ENCODE data around the gene MAGEF1.
"Not testable (repeated sequence)": the region's sequence is repeated elsewhere in the genome, so short reads cannot be mapped to it uniquely, and the experiment has no call there.

MAGEF1 gene

DNA sequence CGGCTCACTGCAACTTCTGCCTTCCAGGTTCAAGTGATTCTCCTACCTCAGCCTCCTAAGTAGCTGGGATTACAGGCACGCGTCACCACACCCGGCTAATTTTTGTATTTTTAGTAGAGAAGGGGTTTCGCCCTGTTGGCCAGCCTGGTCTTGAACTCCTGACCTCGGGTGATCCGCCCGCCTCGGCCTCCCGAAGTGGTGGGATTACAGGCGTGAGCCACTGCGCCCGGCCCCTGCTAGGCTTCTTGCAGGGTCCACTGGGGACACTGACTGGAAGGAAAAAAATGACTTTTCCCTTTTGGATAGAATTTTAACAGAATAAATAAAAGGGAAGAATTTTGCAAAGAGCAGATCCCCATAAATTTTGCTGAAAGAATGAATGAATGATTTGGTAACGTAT lies 17.3 kb upstream of the MAGEF1 start:
- DNase-seq; in situ Hi-C loops (cut with HindIII; ENCODE audit: low pct_ligation_motif_present, low pct_unique_long_range_greater_than_20kb, low sequenced_read_pairs): not testable (repeated sequence)

DNA sequence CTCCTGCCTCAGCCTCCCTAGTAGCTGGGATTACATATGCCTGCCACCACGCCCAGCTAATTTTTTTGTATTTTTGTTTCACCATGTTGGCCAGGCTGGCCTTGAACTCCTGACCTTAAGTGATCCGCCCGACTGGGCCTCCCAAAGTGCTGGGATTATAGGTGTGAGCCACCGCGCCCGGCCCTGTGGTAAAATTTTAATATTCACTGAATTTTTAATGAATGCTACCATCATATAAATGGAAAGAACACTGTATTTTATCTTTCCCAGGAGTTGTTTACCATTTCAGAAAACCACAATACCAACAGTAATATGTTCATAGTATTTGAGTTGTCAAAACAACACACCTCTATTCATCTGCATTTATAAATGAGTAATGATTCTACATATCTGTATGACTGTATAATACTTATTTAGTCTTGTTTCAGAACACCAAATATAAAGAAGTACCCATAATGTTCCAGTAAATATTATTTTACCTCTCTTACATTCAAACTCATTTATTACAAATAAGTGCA lies 16.2 kb upstream of the MAGEF1 start:
- no peak for DNase-seq
- in situ Hi-C loops (cut with HindIII; ENCODE audit: low pct_ligation_motif_present, low pct_unique_long_range_greater_than_20kb, low sequenced_read_pairs): no loop called here

DNA sequence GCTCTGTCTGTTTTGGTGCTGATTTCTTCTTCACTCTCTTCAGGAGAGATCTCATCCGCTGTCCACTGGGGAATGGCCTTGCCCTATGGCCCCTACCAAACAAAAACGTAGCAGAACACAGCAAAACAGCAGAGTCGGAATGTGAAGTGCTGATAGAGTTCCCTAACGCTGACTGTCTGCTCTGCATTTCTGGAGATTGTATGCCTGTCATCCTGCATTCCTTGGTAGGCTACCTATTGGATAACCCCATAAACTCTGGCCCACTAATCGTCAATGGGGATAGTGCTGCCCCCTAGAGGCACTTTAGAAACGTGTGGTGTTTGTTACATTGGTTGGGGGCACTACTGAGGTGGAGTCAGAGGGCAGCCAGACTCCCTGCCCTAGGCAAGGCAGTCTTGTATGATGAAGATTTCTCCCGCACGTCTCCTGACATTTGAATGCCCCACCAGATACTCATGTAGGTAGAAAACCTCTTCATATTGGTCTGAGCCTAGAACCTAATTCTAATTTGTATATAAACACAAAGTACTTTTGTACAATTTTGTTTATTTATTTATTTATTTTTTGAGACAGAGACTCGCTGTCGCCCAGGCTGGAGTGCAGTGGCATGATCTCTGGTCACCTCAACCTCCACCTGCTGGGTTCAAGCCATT lies 15.6 kb upstream of the MAGEF1 start:
- in situ Hi-C loops (cut with HindIII; ENCODE audit: low pct_ligation_motif_present, low pct_unique_long_range_greater_than_20kb, low sequenced_read_pairs): no loop called here
- DNase-seq: peak; percentile 60

DNA sequence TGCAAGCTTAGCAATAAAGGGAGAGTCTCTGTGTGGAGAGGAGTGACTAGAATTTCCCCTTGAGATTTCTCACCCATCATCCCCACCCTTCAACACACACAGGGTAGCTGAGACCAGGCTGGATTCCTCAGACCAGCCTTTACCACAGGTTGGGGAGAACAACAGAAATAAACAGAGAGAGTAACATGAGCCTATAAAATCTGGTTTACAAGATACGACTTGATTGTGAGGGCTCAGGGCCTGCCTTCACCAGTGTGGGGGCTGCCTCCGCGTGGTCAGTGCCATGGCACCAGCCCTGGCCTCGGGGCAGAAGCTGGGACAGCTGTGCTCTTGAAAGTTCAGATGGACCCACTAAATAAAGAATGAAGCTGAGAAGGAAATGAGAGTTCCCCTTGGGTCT lies 14.6 kb upstream of the MAGEF1 start:
- no peak for DNase-seq
- in situ Hi-C loops (cut with HindIII; ENCODE audit: low pct_ligation_motif_present, low pct_unique_long_range_greater_than_20kb, low sequenced_read_pairs): no loop called here

DNA sequence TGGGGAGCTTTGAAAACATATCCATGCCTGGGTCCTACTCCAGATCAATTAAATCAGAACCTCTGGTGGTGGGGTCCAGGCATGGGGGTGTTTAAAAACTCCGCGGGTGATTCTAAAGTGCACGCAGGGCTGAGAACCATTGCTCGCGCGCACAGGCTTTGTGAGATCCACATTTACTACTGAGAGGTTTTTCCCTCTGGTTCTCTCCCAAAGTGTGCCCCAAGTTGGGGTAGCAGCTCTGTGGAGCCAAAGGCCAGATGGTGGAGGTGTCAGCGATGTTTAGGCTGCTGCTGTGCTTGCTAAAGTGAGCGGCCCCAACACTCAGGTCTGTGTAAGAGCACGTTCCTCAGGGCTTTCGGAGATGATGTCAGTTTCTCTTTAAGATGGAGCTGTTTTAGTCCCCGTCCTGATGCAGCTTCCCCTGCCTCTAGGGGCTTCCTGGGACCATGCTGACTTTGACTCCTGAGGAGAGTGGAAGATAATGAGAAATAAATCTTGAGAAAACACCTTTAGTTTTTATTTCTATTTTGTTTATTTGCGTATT lies 13.4 kb upstream of the MAGEF1 start:
- in situ Hi-C loops (cut with HindIII; ENCODE audit: low pct_ligation_motif_present, low pct_unique_long_range_greater_than_20kb, low sequenced_read_pairs): no loop called here
- no peak for DNase-seq

DNA sequence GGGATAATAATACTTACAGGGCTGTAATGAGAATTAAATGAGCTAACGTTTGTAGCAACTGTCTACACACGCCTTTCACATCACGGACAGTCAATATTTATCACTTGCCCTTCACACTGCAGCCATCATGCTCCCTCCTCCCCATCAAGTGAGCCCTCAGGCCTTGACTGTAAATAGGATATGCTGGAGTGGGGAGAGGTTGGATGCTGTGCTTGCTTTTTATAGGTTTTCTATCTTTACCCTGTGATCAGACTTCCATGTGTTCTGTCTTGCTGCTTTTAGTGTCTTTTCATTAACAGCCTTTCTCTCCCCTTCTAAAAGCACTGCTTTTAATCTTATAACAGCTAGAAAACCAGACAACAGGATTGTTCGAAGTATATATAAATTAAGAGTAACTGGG lies 12.8 kb upstream of the MAGEF1 start:
- no peak for DNase-seq
- in situ Hi-C loops (cut with HindIII; ENCODE audit: low pct_ligation_motif_present, low pct_unique_long_range_greater_than_20kb, low sequenced_read_pairs): no loop called here

DNA sequence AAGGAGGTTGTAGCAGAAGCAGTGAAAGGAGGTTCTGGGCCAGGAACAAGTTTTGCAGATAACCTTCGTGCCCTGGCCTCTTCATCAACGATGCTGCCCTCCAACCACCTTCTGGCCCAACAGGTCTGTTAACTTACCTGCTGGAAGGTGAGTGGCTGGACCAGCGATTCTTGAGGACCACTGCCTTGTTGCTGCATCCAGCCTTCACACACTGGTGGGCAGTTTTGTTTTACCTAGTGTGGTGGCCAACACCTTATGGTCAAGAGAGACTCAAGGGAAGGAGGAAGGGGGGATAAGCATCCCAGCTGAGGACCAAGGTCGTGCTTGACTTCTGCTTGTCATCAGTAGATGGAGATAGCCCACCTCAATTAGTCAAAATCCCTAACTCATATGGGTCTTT lies 7.8 kb upstream of the MAGEF1 start:
- in situ Hi-C loops (cut with HindIII; ENCODE audit: low pct_ligation_motif_present, low pct_unique_long_range_greater_than_20kb, low sequenced_read_pairs): no loop called here
- no peak for DNase-seq

DNA sequence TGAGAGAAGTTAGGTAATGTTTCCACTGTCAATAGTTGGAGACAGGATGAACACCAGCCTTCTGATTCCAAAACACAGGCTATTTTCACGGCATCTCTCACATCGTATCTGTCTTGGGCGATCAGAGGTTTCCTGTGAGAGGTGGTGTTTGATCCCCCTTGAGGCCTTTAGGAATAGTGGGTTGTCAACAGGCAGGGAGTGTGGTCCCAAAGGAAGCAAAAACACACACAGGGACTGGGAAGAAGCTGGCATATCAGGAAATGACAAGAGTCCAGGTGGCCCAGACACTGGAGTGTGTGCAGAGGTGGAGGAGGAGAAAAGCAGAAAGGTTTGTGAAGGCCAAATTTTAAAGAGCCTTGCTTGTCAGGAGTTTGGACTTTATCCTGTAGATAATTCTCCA lies 6.6 kb upstream of the MAGEF1 start:
- no peak for DNase-seq
- in situ Hi-C loops (cut with HindIII; ENCODE audit: low pct_ligation_motif_present, low pct_unique_long_range_greater_than_20kb, low sequenced_read_pairs): no loop called here

DNA sequence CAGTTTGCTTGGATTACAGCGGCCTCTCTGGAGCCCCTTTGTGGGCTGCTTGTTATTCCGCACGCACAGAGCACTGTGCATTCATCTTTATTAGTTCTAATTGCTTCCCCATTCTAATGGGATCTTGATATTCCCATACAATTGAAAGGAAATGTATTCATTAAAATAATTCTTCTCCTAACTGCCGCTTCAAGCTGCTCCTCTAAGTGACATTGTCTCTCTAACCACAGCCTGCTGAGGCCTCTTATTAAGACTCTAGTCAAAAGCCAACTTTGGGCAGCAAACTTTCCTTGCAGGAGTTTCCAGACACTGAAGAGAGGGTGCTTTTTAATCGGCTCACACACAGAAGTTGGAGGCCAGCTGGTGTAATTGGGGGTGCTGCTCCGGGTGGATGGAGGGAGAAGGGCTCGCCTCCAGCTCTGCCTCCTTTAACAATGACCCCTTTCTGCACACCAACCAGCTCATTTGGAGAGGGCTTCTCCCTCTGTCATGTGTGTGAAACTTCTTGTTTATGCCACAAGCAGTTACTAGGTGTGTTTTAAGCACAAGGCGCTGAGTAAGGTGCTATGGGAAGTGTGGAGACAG lies 5.6 kb upstream of the MAGEF1 start:
- in situ Hi-C loops (cut with HindIII; ENCODE audit: low pct_ligation_motif_present, low pct_unique_long_range_greater_than_20kb, low sequenced_read_pairs): no loop called here

DNA sequence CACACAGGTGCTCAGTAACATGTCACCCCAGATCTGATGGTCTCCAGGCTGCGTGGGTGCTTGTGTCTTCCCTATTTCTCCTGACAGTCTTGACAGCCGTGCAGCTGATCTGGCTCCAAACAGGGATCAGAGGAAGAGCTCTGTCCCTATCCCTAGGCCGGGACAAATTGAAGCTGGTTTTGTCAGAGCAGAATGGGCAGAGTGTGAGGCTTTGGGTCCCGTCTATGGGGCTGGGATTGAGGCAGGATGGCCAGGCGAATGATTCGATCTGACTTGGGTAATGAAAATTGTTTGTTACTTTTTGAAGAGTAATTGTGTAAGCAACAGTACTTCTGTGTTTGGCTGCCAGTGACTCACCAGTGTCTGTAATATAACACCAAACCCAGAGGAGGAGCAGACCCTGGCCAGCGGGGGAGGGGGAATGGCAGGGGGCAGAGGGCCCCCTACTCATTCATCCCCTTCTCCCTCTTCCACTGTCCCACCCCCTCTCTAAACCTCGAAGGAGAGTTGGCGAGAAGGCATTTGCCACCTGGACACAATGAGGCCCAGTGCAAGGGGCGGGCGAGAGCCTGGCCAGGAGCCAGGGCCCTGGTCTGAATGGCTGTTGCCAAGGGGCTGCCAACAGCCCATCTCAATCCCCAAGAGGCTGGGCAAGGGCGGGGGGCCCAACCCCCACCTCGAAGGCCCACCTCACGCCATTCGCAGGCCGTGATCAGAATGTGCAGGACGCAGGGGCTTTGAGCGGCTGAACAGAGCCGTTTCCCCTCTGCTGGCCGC lies 4.9 kb upstream of the MAGEF1 start:
- in situ Hi-C loops (cut with HindIII; ENCODE audit: low pct_ligation_motif_present, low pct_unique_long_range_greater_than_20kb, low sequenced_read_pairs): no loop called here
- DNase-seq: no peak

More for the DNA sequence above, 5.6 kb upstream of the MAGEF1 start:
- no peak for DNase-seq

DNA sequence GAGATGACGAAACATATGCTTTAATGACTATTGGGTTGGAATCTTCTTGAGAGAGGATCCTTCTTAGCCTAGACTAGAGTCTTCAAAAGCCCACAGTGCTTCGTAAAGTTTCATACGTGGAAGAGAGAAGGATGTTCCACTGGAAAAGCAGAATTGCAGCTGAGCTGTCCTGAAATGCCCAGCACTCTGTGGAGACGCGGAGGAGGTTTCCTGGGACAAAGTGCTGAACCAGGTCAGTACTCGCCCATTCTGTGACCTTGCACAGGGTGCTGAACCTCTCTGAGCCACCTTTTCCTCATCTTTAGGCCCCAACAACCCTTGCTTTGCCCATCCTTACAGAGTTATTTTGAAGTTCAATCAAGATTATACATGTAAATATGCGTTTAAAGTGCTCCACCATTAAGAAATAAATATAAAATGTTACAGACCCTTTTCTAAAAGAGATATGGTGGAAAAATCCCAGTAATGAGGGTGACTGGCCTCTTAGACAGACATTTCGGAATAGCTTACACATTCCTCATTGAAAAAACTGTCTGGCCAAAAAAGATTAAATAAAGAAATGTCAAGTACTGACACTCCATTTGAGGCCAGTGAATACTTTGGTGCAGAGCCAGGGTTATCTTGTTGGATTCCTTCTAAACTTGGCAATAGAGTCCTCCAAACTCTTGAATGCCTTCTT lies 4.2 kb upstream of the MAGEF1 start:
- in situ Hi-C loops (cut with HindIII; ENCODE audit: low pct_ligation_motif_present, low pct_unique_long_range_greater_than_20kb, low sequenced_read_pairs): no loop called here
- DNase-seq: no peak

DNA sequence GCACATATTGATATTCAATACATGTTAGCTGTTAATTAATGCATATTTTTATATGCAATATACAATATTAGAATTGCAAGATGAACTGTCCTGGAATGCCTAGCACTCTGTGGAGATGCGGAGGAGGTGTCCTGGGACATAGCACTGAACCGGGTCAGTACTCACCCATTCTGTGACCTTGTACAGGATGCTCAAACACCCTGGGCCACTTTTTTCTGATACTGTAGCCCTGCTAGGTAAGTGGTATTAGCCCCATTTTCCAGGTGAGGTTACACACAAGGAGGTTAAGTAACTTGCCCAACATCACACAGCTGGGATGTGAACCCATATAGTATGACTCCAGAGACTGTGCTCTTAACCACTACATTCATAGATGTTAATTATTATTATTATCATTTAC lies 1.7 kb upstream of the MAGEF1 start:
- in situ Hi-C loops (cut with HindIII; ENCODE audit: low pct_ligation_motif_present, low pct_unique_long_range_greater_than_20kb, low sequenced_read_pairs): no loop called here
- no peak for DNase-seq

DNA sequence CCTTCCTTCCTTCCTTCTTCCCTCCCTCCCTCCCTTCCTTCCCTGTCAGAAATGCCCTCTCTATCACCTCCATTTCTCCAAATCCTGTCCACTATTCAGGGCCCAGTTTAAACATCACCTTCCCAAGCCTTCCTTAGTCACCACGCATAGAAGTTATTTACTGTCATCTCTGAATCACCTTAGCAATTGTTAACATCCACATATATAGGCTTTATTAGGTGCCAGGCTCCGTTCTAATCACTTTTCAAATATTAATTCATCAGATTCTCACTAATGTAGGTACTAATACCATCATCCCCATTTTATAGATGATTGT lies 1.1 kb upstream of the MAGEF1 start:
- in situ Hi-C loops (cut with HindIII; ENCODE audit: low pct_ligation_motif_present, low pct_unique_long_range_greater_than_20kb, low sequenced_read_pairs): no loop called here
- no peak for DNase-seq

DNA sequence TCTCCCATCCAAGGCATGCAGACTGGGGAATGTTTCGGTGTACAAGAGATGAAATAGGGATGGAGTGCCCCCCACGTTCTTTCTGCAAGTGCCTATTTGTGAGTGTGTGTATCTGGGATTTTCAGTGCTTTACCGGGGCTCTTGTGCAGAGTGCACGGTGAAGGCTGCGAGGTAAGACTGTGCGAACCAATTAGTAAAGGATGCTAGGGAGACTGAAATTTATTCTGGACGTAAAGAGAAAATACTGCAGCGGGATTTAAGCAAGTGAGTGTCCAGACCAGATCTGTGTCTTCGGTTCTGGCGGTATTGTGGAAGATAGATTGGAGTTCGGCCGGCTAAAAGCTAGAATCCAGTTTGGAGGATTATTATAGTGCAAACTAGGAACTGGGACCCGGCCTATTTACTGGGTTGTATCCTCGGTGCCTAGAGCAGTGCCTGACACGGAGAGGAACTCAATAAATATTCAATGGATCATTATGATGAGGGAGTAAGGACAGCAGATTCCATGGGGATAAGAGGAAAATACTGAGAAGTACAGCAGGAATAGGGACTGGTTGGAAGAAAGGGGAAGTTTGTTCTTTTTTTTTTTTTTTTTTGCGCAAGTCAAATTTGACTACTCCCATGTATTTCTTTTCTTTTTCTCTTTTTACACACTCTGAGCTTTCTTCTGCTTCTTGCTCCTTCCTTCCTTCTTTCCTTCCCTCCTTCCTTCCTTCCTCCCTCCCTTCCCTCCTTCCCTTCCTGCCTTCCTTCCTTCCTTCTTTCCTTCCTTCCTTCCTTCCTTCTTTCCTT lies 580 bp upstream of the MAGEF1 start:
- no peak for DNase-seq
- in situ Hi-C loops (cut with HindIII; ENCODE audit: low pct_ligation_motif_present, low pct_unique_long_range_greater_than_20kb, low sequenced_read_pairs): no loop called here

DNA sequence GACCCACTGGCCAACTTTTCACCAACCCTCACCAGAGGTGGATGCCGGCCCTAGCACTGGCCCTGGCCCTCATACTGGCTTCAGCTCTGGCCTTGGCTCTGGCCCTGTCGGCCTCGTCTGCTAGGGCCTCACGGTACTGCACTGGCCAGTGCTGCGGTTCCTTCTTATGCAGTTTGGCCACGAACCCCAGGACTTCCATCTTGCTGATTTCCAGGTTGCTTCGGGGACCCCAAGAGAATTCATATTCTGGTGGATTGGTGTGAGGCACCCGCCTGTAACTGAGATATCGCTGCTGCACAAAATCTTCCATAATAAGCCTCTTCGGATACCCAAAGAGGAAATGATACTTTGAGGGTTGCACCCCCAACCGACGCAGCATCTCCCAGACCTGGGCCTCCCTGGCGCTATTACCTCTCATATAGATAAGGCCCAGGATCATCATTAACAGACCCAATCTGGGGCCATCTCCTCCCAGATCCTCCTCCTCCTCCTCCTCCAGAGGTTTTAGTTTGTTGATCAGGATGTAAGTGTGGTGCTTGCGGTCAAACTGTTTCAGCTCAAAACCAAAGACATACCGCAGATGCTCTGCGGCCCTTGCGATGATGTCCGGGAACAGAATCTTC lies 883 bp downstream of the MAGEF1 start:
- peak; percentile 6 for DNase-seq
- in situ Hi-C loops (cut with HindIII; ENCODE audit: low pct_ligation_motif_present, low pct_unique_long_range_greater_than_20kb, low sequenced_read_pairs): no loop called here

DNA sequence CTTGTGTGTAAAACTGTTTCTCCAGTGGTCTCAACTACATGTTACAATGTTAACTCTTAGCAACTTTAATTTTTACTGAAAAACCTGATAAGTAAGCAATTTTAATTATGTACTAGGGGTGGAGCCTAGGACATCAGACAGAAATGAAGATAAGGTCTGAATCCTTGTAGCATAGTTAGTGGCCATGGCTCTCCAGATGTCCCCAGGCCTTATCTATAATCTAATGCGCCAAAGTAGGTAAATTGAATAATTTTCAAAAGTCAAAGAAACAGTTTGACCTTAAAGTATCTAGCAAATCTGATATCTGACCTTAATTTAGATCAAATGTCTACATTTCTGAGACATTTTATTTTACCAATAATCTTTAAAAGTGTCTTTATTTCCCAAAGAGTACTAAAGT lies 8.2 kb downstream of the MAGEF1 start:
- in situ Hi-C loops (cut with HindIII; ENCODE audit: low pct_ligation_motif_present, low pct_unique_long_range_greater_than_20kb, low sequenced_read_pairs): no loop called here
- DNase-seq: no peak

DNA sequence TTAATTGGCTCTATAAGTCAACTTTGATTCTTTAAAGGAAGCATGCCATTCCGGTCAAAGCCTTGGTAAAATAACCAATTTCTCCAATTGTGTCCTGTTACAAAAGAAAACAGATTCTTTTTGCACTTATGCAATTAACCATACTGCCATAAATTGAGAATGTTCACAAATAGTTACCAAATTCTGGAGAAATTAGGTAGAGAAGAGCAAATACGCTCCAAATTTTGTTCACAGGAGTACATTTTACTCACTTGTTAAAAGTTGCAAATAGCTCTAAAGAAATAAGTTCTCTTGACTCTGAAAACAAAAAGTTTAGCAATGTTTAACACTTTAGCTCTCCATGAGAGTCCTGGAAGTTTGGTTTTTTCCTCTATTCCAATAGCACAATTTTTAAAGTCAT lies 11.1 kb downstream of the MAGEF1 start:
- no peak for DNase-seq
- in situ Hi-C loops (cut with HindIII; ENCODE audit: low pct_ligation_motif_present, low pct_unique_long_range_greater_than_20kb, low sequenced_read_pairs): no loop called here

DNA sequence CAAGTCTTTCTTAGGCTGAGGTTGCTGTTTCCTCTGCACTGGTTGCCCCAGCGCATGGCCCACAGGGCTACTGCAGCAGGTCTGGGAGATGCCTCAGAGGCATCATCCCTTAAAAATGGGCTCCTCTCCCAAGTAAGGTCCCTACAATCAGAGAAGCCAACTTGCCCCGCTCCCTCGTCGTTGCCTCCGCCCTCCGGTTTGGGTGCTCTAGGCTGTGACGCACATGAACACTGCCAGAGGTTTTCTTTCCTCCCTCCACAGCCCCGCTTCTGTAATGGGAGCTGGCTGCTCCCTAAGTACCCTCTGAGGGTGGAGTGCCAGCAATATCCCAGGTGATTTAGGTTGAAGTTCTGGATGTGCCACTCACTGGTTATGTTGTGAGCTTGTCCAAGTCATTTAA lies 14.0 kb downstream of the MAGEF1 start:
- DNase-seq: no peak
- in situ Hi-C loops (cut with HindIII; ENCODE audit: low pct_ligation_motif_present, low pct_unique_long_range_greater_than_20kb, low sequenced_read_pairs): no loop called here
